ENCODE measurements around the gene HACD4. TPM values are rescaled to one million over a fixed set of nuclear protein-coding genes. Genes with fewer than 3 reads are reported as not detected.

The HACD4 gene
- total and polyA plus RNA-seq, 11 donors, result 0.23 to 2.8 (median 0.63) TPM

GRCh38 chr9:21015129-21015815, 16.2 kb downstream of the HACD4 start:
- Histone ChIP-seq H3K36me3 (peaks cover 0 to 19% (median 0%) of the 10 kb centered on the region in 9 donors), H3K27ac (no peak overlapping the region), H3K27me3 (no peaks in the 10 kb centered on the region), H3K4me1 (peaks cover 0 to 12% (median 0%) of the 10 kb centered on the region in 12 donors), H3K4me3 (no peak overlapping the region), H3K9me3 (no peaks in the 10 kb centered on the region)
- 40 to 50% (median 43%) methylated on average over 5 of the region's 5 CpGs for WGBS, 4 donors
- intact Hi-C loops (cut with DNase I), result no loop called here
- ATAC-seq (no peak), DNase-seq (no peak)
- TF ChIP-seq POLR2A (IDR thresholded peaks at IDR 0.05), result no peak
- TF ChIP-seq, protein P1, sequence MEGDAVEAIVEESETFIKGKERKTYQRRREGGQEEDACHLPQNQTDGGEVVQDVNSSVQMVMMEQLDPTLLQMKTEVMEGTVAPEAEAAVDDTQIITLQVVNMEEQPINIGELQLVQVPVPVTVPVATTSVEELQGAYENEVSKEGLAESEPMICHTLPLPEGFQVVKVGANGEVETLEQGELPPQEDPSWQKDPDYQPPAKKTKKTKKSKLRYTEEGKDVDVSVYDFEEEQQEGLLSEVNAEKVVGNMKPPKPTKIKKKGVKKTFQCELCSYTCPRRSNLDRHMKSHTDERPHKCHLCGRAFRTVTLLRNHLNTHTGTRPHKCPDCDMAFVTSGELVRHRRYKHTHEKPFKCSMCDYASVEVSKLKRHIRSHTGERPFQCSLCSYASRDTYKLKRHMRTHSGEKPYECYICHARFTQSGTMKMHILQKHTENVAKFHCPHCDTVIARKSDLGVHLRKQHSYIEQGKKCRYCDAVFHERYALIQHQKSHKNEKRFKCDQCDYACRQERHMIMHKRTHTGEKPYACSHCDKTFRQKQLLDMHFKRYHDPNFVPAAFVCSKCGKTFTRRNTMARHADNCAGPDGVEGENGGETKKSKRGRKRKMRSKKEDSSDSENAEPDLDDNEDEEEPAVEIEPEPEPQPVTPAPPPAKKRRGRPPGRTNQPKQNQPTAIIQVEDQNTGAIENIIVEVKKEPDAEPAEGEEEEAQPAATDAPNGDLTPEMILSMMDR (IDR thresholded peaks at IDR 0.05), result no peak

- Histone ChIP-seq H3K4me1 (no peaks in the 10 kb centered on the region), H3K36me3 (peaks cover 0 to 31% (median 20%) of the 10 kb centered on the region in 9 donors), H3K27ac (peak overlapping the region in 1 of 12 donors; percentile 6), H3K9me3 (peaks cover 0 to 14% (median 0%) of the 10 kb centered on the region in 12 donors), H3K27me3 (no peaks in the 10 kb centered on the region), H3K4me3 (no peak overlapping the region)
- ATAC-seq, result no peak
- no peak for TF ChIP-seq POLR2A (IDR thresholded peaks at IDR 0.05)
- TF ChIP-seq, protein P1 (IDR thresholded peaks at IDR 0.05), result no peak
- 83 to 93% (median 90%) methylated on average over 2 of the region's 2 CpGs for WGBS, 4 donors
- DNase-seq, result no peak
- intact Hi-C loops (cut with DNase I), result loop anchor here in 1 of 10 donors (10.0 kb wide), 1 partner anchor 63 kb away; no protein-coding TSS in a partner anchor
Measured at GRCh38 chr9:21002040-21002439, 29.4 kb downstream of the HACD4 start.

- TF ChIP-seq POLR2A (IDR thresholded peaks at IDR 0.05), result no peak
- TF ChIP-seq, protein P1 (IDR thresholded peaks at IDR 0.05), result no peak
- Histone ChIP-seq H3K4me3 (no peak overlapping the region), H3K4me1 (no peaks in the 10 kb centered on the region), H3K27ac (no peak overlapping the region), H3K9me3 (peaks cover 0 to 14% (median 0%) of the 10 kb centered on the region in 12 donors), H3K27me3 (no peaks in the 10 kb centered on the region), H3K36me3 (peaks cover 0 to 27% (median 18%) of the 10 kb centered on the region in 9 donors)
- no peak for ATAC-seq
- intact Hi-C loops (cut with DNase I), result loop anchor here in 1 of 10 donors (10.0 kb wide), 1 partner anchor 63 kb away; no protein-coding TSS in a partner anchor
- DNase-seq, result no peak
- WGBS, 4 donors, result 37 to 48% (median 45%) methylated on average over 1 of the region's 1 CpG
Measured at GRCh38 chr9:21001581-21001980, 29.9 kb downstream of the HACD4 start.

- no peak overlapping the region for H3K4me3 ChIP-seq
- no peaks in the 10 kb centered on the region for H3K27me3 ChIP-seq
- 88 to 99% (median 92%) methylated on average over 2 of the region's 2 CpGs for WGBS, 4 donors
- peaks cover 0 to 14% (median 0%) of the 10 kb centered on the region in 12 donors for H3K9me3 ChIP-seq
- ATAC-seq (no peak), DNase-seq (no peak)
- H3K4me1 ChIP-seq, result no peaks in the 10 kb centered on the region
- TF ChIP-seq, protein P1 (IDR thresholded peaks at IDR 0.05), result no peak
- TF ChIP-seq POLR2A (IDR thresholded peaks at IDR 0.05), result no peak
- intact Hi-C loops (cut with DNase I), result loop anchor here in 1 of 10 donors (10.0 kb wide), 1 partner anchor 117 kb away; no protein-coding TSS in a partner anchor
- H3K27ac ChIP-seq, result peak overlapping the region in 1 of 12 donors; percentile 3
- H3K36me3 ChIP-seq, result peaks cover 0 to 49% (median 9%) of the 10 kb centered on the region in 9 donors
Measured at GRCh38 chr9:20997503-20998076, 33.9 kb downstream of the HACD4 start.
